Heart right ventricle (tissue), 16 donors: ENCODE measurements around the gene HOXD1. TPM values are rescaled to one million over a fixed set of nuclear protein-coding genes. Genes with fewer than 3 reads are reported as not detected.

Source experiments
- ATAC-seq, 8 donors: fragments of 200-7000 bp; cut with Tn5 transposase; one replicate each; pipeline ENCODE4 v1.9.1; 2020; ENCODE audit warnings: mild to moderate bottlenecking in 8 of 8, moderate library complexity in 8 of 8, moderate number of reproducible peaks in 1 of 8
- DNase-seq, 2 donors: peaks; one replicate each; pipeline ENCODE4 v3.0.0-alpha.2; 2020
- H3K27ac ChIP-seq, 10 donors: fragments of 200-600 bp; sonication (generic) in 2 of 10; one replicate each; pipeline versions ENCODE4 v1.5.0 to v1.8.0; 2020 to 2022; ENCODE audit warnings: mild to moderate bottlenecking in 3 of 10
- H3K27me3 ChIP-seq, 7 donors: fragments of 200-600 bp; one replicate each; pipeline ENCODE4 v1.8.0; 2021 to 2022; ENCODE audit warnings: mild to moderate bottlenecking in 2 of 7
- H3K36me3 ChIP-seq, 9 donors: fragments of 200-600 bp; sonication (generic) in 1 of 9; one replicate each; pipeline versions ENCODE4 v1.5.0 to v1.8.0; 2020 to 2022; ENCODE audit warnings: mild to moderate bottlenecking in 2 of 9
- H3K4me1 ChIP-seq, 9 donors: fragments of 200-600 bp; sonication (generic) in 1 of 9; one replicate each; pipeline versions ENCODE4 v1.5.0 to v1.8.0; 2020 to 2022; ENCODE audit warnings: mild to moderate bottlenecking in 4 of 9
- H3K4me3 ChIP-seq, 10 donors: fragments of 200-600 bp; sonication (generic) in 2 of 10; one replicate each; pipeline versions ENCODE4 v1.5.0 to v1.8.0; 2020 to 2022; ENCODE audit warnings: mild to moderate bottlenecking in 7 of 10, moderate library complexity in 2 of 10
- H3K9me3 ChIP-seq, 11 donors: fragments of 200-600 bp in 10 of 11; sonication (generic) in 2 of 11; one replicate each; pipeline versions ENCODE4 v1.5.0 to v1.8.0; 2013 to 2022; ENCODE audit warnings: mild to moderate bottlenecking in 2 of 11, control low read depth in 1 of 11, moderate library complexity in 1 of 11
- WGBS, 2 donors: extraction: QIAGEN DNeasy Blood & Tissue Kit; methylation state at CpG; one replicate each; pipeline ENCODE4 v1.1.7; 2013; ENCODE audit warnings: inconsistent platforms in 1 of 2; 5-methylcytosine and 5-hydroxymethylcytosine counted together
- intact Hi-C, 10 donors: fragments of 100-400 bp; cut with DNase I; formaldehyde crosslinking; loops; one replicate each; pipeline versions ENCODE4 v1.11.1 to v1.14.2; 2022
- polyA plus RNA-seq, 2 donors: library from polyadenylated mRNA; stranded (reverse); fragments of 200-250 nt; gene quantifications; one replicate each; pipeline ENCODE4 v1.2.3, GENCODE V29; 2013
- total RNA-seq, 10 donors: library from RNA; stranded (reverse); fragmentation: NEBNext Ultra II Directional in 3 of 10; extraction: Animal tissue kit (Norgen Biotek cat#: 25700) in 3 of 10; gene quantifications; one replicate each; pipeline versions ENCODE4 v1.2.1 to v1.2.4, GENCODE V29; 2021 to 2023
- TF ChIP-seq, protein P1 (sequence below), 9 donors: fragments of 200-600 bp; sonication (generic) in 2 of 9; IDR thresholded peaks; one replicate each; pipeline versions ENCODE4 v1.5.0 to v1.8.0; 2021 to 2022; ENCODE audit warnings: antibody characterized with exemption in 9 of 9, mild to moderate bottlenecking in 5 of 9, moderate library complexity in 1 of 9
- donor health status: Arrhythmogenic right ventricular cardiomyopathy.
- donor health status: ischemic (EF 13 %, LVEDD 7.1; RV severe dilation, severe dysfunction).
- donor health status: healthy with polysubstance abuse.
- donor health status: DM: no; HTN: yes; CAD: no.
- donor health status: DM: no; HTN: no; CAD: no.
- donor health status: ischemic (EF 25% LVEDD 6.9; RV normal size, moderate dysfunction).
- donor health status: ischemic (EF 25% LVEDD 5.7; RV mildly dilated, moderate dysfunction).
- donor health status: healthy.
- donor health status: DM: yes; HTN: yes; CAD: no.
- donor health status: Ischemic cardiomyopathy.
- donor health status: ischemic (EF 35%, LVEDD 5.7; RV mildly dilated, moderate dysfunction).
- donor health status: nonischemic (EF 11% LVEDD 7.7; RV severe dilation, severe dysfunction).
- donor health status: DM: yes; HTN: yes; CAD: no.
- donor health status: PGD.
- donor health status: ischemic (EF 29% LVEDD 5.4; RV normal size, mild dysfunction).
- donor health status: nonischemic (EF 23%, LVEDD 6.1; RV moderate dilation, normal function).

HOXD1 gene
- total and polyA plus RNA-seq, 12 donors, result 0.03 to 0.23 (median 0.17) TPM; not detected in 8

- intact Hi-C loops, result no loop called here
- H3K9me3 ChIP-seq, result no peaks in the 10 kb centered on the region
- TF ChIP-seq, protein P1, sequence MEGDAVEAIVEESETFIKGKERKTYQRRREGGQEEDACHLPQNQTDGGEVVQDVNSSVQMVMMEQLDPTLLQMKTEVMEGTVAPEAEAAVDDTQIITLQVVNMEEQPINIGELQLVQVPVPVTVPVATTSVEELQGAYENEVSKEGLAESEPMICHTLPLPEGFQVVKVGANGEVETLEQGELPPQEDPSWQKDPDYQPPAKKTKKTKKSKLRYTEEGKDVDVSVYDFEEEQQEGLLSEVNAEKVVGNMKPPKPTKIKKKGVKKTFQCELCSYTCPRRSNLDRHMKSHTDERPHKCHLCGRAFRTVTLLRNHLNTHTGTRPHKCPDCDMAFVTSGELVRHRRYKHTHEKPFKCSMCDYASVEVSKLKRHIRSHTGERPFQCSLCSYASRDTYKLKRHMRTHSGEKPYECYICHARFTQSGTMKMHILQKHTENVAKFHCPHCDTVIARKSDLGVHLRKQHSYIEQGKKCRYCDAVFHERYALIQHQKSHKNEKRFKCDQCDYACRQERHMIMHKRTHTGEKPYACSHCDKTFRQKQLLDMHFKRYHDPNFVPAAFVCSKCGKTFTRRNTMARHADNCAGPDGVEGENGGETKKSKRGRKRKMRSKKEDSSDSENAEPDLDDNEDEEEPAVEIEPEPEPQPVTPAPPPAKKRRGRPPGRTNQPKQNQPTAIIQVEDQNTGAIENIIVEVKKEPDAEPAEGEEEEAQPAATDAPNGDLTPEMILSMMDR (IDR thresholded peaks at IDR 0.05), result no peak
- ATAC-seq (no peak), DNase-seq (no peak)
- H3K27me3 ChIP-seq, result peaks cover 37 to 100% (median 100%) of the 10 kb centered on the region in 7 donors
- H3K27ac ChIP-seq, result peak overlapping the region in 1 of 10 donors; percentile 36
- WGBS, 2 donors, result 86 to 89% methylated on average over 7 of the region's 7 CpGs
- no peak overlapping the region for H3K4me3 ChIP-seq
- H3K36me3 ChIP-seq, result no peaks in the 10 kb centered on the region
- peaks cover 3 to 30% (median 10%) of the 10 kb centered on the region in 9 donors for H3K4me1 ChIP-seq
These were observed 12.5 kb upstream of the HOXD1 start for GRCh38 chr2:176175709-176176607.

GRCh38 chr2:176177580-176178037 is 10.9 kb upstream of the HOXD1 start:
- intact Hi-C loops, result no loop called here
- H3K27ac ChIP-seq, result peak overlapping the region in 4 of 10 donors; percentile 21 to 67 (median 46)
- no peak for DNase-seq
- 11 to 13% methylated on average over 12 of the region's 12 CpGs for WGBS, 2 donors
- peak in 2 of 8 donors; percentile 34 to 41 for ATAC-seq
- TF ChIP-seq, protein P1 (IDR thresholded peaks at IDR 0.05), result no peak
- no peaks in the 10 kb centered on the region for H3K36me3 ChIP-seq
- H3K4me1 ChIP-seq, result peaks cover 0 to 17% (median 7%) of the 10 kb centered on the region in 9 donors
- H3K4me3 ChIP-seq, result peak overlapping the region; percentile 13 to 54 (median 30)
- peaks cover 26 to 100% (median 99%) of the 10 kb centered on the region in 7 donors for H3K27me3 ChIP-seq
- no peaks in the 10 kb centered on the region for H3K9me3 ChIP-seq

DNA sequence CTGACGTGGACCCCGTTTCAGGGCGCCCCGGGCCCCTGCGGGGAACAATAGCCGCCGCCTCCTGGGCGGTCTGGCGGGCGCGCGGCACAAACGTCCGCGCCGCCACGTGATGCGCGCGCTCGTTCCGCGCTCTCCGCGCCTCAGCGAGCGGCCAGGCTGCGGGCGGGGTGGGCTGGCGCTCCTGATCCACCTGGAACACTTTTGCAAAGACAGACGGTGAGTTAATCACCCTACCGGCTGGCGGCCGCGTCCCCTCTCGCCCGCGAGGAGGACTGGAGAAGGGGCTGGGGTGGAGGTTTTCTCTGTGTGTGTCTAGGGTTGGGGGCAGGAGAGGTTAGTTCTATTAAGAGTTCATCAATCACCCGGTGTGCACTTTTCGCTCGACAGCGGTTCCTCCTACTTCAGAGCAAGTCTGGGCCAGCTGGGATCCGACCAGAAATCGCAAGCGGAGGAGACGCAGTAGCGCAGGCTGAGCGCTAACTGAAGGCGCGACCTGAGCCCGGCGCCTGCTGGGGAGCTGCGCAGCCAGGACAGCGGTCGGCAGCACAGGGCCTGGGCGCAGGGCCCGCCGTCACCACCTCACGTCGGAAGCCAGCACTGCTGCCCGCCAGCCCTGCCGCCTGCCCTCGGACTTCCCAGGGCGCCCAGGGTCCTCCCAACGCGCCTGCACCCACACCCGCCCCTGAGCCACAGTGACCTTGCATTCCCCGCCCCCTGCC is 10.3 kb upstream of the HOXD1 start:
- Histone ChIP-seq H3K27me3 (peaks cover 23 to 100% (median 99%) of the 10 kb centered on the region in 7 donors), H3K4me1 (peaks cover 0 to 17% (median 7%) of the 10 kb centered on the region in 9 donors), H3K36me3 (no peaks in the 10 kb centered on the region), H3K27ac (peak overlapping the region in 4 of 10 donors; percentile 21 to 67 (median 52)), H3K9me3 (no peaks in the 10 kb centered on the region), H3K4me3 (peak overlapping the region; percentile 13 to 54 (median 30))
- intact Hi-C loops, result no loop called here
- DNase-seq (no peak), ATAC-seq (peak in 3 of 8 donors; percentile 27 to 60 (median 50))
- 2 to 3% methylated on average over 65 to 68 of the region's 68 CpGs for WGBS, 2 donors
- TF ChIP-seq, protein P1 (IDR thresholded peaks at IDR 0.05), result no peak

GRCh38 chr2:176178757-176179295 is 9.6 kb upstream of the HOXD1 start:
- peaks cover 0 to 17% (median 7%) of the 10 kb centered on the region in 9 donors for H3K4me1 ChIP-seq
- ATAC-seq (peak in 1 of 8 donors; percentile 41), DNase-seq (no peak)
- TF ChIP-seq, protein P1 (IDR thresholded peaks at IDR 0.05), result no peak
- WGBS, 2 donors, result 24 to 26% methylated on average over 7 of the region's 7 CpGs
- H3K4me3 ChIP-seq, result peak overlapping the region in 8 of 10 donors; percentile 14 to 54 (median 36)
- H3K27me3 ChIP-seq, result peaks cover 23 to 100% (median 99%) of the 10 kb centered on the region in 7 donors
- H3K36me3 ChIP-seq, result no peaks in the 10 kb centered on the region
- intact Hi-C loops, result no loop called here
- no peaks in the 10 kb centered on the region for H3K9me3 ChIP-seq
- peak overlapping the region in 3 of 10 donors; percentile 52 to 67 (median 52) for H3K27ac ChIP-seq
